HG03064 (cell line): ENCODE data around the gene PSMB10.
"Not testable (repeated sequence)": the region's sequence is repeated elsewhere in the genome, so short reads cannot be mapped to it uniquely, and the experiment has no call there.

ENCODE experiments used
- ATAC-seq: cut with Tn5 transposase; IDR thresholded peaks from one replicate; pipeline ENCODE4 v1.9.1; 2021; ENCODE audit warnings: low read depth; ENCODE audit not compliant: unreplicated experiment

Gene PSMB10

DNA sequence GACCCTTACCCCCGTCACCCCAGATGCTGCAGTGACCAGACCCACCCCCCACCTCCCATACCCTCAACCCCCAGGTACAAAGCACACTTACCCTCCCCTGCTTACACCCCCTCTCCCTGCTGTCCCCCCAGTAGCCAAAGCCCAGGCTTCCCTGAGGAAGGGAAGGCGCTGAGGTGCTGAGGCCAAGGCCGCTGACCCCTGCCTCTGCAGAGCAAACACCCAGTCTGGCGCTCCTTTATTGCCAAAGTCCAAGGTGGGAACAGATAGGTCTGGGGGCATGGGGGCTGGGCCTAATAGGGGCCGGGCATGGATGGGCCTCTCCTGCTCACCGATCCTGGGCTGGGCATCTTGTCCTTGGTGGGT is 6.6 kb upstream of the PSMB10 start:
- no peak for ATAC-seq

GRCh38 chr16:67942510-67943255 is 6.0 kb upstream of the PSMB10 start:
- no peak for ATAC-seq

DNA sequence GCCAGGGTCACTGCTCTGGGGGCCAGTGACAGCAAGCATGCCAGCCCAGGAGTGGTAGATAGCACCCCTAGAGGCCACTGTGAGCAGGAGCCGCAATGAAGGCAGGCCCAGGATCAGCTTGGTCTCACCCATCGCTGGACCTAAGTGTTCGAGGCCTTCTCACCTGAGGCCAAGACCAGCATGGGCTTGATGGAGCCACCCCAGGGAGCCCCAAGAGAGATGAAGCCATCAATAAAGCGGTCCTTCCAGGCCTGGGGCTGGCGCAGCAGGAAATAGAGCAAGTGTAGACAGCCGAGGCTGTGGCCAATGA is 5.5 kb upstream of the PSMB10 start:
- no peak for ATAC-seq

GRCh38 chr16:67941469-67942199 is 5.0 kb upstream of the PSMB10 start:
- ATAC-seq: no peak

GRCh38 chr16:67940446-67941089 is 3.9 kb upstream of the PSMB10 start:
- no peak for ATAC-seq

- no peak for ATAC-seq
Observed at GRCh38 chr16:67939507-67940445, 3.1 kb upstream of the PSMB10 start.

- ATAC-seq: not testable (repeated sequence)
Observed at GRCh38 chr16:67937713-67938112, 1.1 kb upstream of the PSMB10 start.

DNA sequence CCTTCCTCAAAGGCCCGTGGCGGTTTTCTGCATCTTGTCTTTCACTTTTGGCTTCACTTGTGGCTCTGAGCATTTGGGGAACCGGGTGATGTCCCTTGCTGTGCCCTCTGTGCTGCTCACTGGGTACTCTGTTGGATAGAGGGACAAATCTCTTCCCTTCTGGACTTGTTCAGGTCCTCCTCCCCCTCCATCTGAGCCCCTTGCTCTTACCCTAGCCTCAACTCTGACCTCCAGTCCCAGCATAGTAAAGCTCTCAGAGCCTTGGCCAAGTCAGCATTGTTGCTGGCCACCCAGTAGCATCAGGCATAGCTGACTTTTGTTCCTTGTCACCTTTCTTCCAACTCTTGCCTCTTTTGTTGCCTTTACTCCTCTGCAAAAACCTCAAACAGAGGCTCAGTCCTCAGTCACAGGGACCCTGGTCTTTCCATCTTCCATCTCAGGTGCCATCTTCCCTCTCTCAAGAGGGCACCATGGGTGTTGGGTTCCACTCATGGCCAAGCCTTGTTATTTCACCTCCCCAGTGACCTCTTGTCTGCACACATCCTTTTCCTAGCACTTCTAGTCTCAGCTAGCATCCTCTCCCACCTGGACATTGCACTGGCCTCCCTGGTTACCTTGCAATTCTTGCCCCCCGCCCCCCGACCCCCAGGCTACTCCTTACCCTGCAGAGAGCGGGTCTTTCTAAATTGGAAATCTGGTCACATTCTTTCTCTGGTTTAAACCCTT is 393 bp upstream of the PSMB10 start:
- ATAC-seq: no peak

- ATAC-seq: peak; percentile 84
Observed at GRCh38 chr16:67935402-67936123, 1.1 kb downstream of the PSMB10 start.

DNA sequence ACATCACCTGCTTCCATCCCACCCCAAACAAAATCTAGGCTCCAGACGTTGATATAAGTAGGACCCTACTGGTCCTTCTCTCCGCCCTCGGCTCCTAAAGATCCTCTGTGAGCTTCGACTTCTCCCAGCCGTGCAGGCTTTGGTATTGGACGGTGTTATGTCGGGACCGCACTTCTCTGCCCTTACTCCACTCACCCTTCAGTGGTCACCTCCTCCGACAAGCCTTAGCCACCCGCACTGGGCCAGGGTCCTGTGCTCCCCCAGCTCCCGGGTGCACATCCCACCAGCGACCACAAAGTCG is 1.6 kb downstream of the PSMB10 start:
- ATAC-seq: no peak

GRCh38 chr16:67934306-67935100 is 2.1 kb downstream of the PSMB10 start:
- ATAC-seq: no peak

- no peak for ATAC-seq
Observed at GRCh38 chr16:67933805-67934204, 2.8 kb downstream of the PSMB10 start.

DNA sequence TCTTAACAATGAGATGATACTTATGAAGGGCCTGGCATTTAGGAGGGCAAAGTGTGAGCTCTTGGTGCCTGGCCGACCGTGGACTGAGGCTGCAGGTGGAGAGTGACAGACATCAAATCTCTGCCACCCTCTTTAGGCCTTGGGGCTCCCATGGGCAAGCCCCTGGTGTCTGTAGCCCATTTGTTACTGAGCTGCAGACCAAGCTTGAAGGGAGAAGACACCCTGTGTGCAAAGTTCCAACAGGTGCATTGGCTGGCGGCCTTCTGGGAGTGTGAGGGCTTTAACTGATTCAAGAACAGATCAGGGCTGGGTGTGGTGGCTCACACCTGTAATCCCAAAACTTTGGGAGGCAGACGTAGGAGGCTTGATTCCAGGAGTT is 4.2 kb downstream of the PSMB10 start:
- ATAC-seq: no peak

DNA sequence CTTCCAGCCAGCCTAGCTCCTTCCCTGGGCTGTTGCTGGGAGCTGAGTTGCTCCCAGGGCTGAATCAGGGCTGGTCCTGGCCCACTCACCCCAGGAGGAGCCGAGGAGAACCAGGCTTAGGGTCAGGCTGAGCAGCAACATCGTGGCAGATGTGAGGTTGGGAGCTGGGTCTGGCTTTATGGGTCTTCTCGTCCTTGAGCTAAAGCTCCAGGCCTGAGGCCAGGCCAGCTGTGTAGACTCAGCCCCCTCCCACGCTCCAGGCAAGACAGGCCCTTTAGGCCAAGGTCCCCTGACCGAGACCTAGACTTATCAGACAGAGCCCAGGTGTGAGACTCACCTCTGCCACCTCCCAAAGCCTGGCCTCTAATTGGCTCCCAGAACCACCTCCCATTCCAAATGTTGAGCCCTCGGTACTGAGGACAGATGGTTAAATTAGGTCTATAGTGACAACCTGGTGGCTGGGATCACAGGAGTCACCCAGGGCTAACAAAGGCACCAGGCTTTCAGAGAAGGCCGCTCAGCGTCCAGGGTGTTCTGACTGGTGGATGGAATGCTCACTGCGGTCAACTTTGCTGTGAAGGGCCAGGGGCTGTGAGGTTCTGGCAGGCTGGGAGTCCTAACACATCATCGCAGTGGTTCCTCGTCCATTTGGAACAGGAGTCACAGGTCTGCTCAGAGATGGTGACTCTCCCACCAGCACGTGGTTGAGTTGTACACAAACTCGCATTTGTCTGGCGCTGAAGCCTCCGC is 4.8 kb downstream of the PSMB10 start, which contains the start of gene CTRL:
CTRL (minus strand) TSS at position 151 of the 750 bp plus-strand sequence; CDS start at position 141, 10 bp downstream.
- ATAC-seq: no peak

DNA sequence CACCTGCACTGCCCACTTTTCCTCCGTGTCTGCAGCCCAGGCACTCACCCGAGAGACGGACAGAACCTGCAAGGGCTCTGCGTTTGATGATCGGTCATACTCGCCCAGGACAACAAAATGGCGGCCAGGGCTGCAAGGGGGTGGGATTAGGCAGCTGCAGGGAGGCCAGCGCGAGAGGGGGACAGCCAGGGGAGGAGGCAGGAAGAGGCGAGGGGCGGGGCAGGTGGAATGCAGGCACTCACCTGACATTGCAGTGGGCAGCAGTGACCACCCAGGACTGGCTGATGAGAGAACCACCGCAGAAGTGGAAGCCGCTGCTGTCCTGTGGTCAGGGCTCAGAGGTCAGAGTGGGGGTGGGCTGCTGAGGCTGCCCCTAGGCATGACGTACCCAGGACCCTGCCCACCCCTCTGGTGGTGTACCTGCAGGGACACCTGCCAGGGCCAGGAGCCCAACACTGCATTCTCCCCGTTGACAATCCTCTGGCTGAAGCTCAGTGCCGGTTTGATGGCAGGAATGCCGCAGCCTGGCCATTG is 5.9 kb downstream of the PSMB10 start:
- ATAC-seq: no peak

GRCh38 chr16:67930191-67930590 is 6.5 kb downstream of the PSMB10 start:
- no peak for ATAC-seq

DNA sequence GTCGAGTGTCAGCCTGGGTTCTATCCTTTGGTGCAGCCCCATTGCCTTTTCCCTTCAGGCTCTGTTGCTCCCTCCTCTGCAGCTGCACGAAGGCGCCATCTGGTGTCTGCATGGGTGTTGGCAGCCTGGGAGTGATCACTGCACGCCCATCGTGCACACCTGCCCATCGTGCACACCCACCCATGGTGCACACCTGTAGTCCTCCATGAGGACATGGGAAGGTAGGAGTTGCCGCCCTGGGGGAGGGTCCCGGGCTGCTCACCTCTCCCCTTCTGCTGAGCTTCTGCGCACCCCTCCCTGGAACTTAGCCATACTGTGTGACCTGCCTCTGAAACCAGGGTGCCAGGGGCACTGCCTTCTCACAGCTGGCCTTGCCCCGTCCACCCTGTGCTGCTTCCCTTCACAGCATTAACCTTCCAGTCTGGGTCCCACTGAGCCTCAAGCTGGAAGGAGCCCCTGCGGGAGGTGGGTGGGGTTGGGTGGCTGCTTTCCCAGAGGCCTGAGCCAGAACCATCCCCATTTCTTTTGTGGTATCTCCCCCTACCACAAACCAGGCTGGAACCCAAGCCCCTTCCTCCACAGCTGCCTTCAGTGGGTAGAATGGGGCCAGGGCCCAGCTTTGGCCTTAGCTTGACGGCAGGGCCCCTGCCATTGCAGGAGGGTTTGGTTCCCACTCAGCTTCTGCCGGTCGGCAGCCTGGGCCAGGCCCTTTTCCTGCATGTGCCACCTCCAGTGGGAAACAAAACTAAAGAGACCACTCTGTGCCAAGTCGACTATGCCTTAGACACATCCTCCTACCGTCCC is 7.9 kb downstream of the PSMB10 start:
- ATAC-seq: no peak
